ENCODE measurements around the gene LTC4S. TPM values are rescaled to one million over a fixed set of nuclear protein-coding genes. Genes with fewer than 3 reads are reported as not detected.

LTC4S gene
- total RNA-seq, 1 experiment from 2014 or later, result 3.7 TPM

DNA sequence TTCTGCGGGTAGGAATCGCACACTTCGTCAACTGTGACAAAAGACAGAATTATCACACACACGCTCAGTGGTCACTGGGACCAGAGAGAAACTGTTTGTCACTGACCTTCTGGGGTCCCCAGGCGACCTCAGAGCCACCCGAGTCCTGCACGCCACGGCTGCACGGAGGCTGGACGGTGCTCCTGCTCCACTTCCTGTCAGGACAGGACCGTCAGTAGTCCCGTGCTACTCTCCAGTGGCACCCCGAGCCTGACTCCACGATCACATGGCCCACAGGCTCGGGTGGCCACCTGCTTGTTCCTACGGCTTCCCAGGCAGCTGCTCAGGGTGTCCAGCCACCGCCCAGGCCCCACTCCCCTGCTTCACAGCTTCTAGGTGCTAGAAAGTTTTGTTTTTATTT lies 47.0 kb downstream of the LTC4S start:
- Histone ChIP-seq H2BK12ac (ENCODE audit: insufficient read length, low read depth, low read length) (no peak overlapping the region), H3K9ac (ENCODE audit: extremely low read depth, insufficient read length, low read length) (no peak overlapping the region), H3K56ac (ENCODE audit: insufficient read length, low read depth, low read length) (no peak overlapping the region), H3K23ac (ENCODE audit: insufficient read length, low read depth, low read length) (no peak overlapping the region), H3K23me2 (ENCODE audit: insufficient read length, low read depth, low read length, poor library complexity, severe bottlenecking) (no peaks in the 10 kb centered on the region), H2BK120ac (ENCODE audit: low read depth, low read length, poor library complexity, severe bottlenecking) (no peak overlapping the region), H3K4ac (ENCODE audit: low read depth, low read length) (no peak overlapping the region), H2BK15ac (ENCODE audit: low read depth, low read length) (no peak overlapping the region), H3K27me3 (ENCODE audit: insufficient read depth, low read length) (no peaks in the 10 kb centered on the region), H2AK5ac (ENCODE audit: insufficient read length, low read length) (no peak overlapping the region), H3K79me2 (ENCODE audit: insufficient read depth, low read length) (no peaks in the 10 kb centered on the region), H3K14ac (ENCODE audit: insufficient read depth, low read length) (no peak overlapping the region), H3T11ph (ENCODE audit: low read length) (no peak overlapping the region), H2BK5ac (ENCODE audit: insufficient read length, low read length) (no peak overlapping the region), H3K27ac (ENCODE audit: insufficient read length, low read depth, low read length) (no peak overlapping the region), H4K91ac (ENCODE audit: insufficient read length, low read depth, low read length) (no peak overlapping the region), H4K5ac (ENCODE audit: insufficient read length, low read depth, low read length) (no peak overlapping the region), H2BK20ac (ENCODE audit: low read depth, low read length, poor library complexity, severe bottlenecking) (no peak overlapping the region), H3K4me2 (ENCODE audit: insufficient read depth, insufficient read length, low read length) (no peak overlapping the region), H3K4me1 (ENCODE audit: insufficient read depth, low read length) (no peaks in the 10 kb centered on the region), H4K8ac (replicated peaks; ENCODE audit: insufficient read length, low read depth, low read length) (no peak overlapping the region), H3K79me1 (ENCODE audit: insufficient read depth, low read depth, low read length, poor library complexity, severe bottlenecking) (no peaks in the 10 kb centered on the region), H2AFZ (ENCODE audit: low read length) (no peak overlapping the region), H3K18ac (ENCODE audit: insufficient read length, low read depth, low read length) (no peak overlapping the region), H4K20me1 (ENCODE audit: control insufficient read depth, insufficient read depth, insufficient read length) (no peaks in the 10 kb centered on the region), H3K9me3 (ENCODE audit: control insufficient read depth, low read depth, low read length) (no peaks in the 10 kb centered on the region)
- Mint-ChIP-seq H3K36me3 (ENCODE audit: insufficient read depth in 1 of 3, low read depth in 3 of 3) (peaks cover 54 to 77% (median 76%) of the 10 kb centered on the region in 3 experiments), H3K4me3 (no peak overlapping the region), H3K27me3 (ENCODE audit: low read depth) (no peaks in the 10 kb centered on the region; the same call in 1 of the 2 replicates), H3K9me3 (peaks cover 19% of the 10 kb centered on the region in 2 experiments), H3K4me1 (no peaks in the 10 kb centered on the region), H3K27ac (peak overlapping the region in 2 of 3 experiments; percentile 68 to 84; a peak in 2 of 7 replicates)
- TF ChIP-seq, protein P1, sequence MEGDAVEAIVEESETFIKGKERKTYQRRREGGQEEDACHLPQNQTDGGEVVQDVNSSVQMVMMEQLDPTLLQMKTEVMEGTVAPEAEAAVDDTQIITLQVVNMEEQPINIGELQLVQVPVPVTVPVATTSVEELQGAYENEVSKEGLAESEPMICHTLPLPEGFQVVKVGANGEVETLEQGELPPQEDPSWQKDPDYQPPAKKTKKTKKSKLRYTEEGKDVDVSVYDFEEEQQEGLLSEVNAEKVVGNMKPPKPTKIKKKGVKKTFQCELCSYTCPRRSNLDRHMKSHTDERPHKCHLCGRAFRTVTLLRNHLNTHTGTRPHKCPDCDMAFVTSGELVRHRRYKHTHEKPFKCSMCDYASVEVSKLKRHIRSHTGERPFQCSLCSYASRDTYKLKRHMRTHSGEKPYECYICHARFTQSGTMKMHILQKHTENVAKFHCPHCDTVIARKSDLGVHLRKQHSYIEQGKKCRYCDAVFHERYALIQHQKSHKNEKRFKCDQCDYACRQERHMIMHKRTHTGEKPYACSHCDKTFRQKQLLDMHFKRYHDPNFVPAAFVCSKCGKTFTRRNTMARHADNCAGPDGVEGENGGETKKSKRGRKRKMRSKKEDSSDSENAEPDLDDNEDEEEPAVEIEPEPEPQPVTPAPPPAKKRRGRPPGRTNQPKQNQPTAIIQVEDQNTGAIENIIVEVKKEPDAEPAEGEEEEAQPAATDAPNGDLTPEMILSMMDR (conservative IDR thresholded peaks at IDR 0.05), result no peak
- no CpG with 5 or more reads among the region's 17 CpGs for WGBS (ENCODE audit: extremely low coverage, insufficient read length, low lambda C conversion rate)
- no peak for DNase-seq

All from H9 (cell line).